GM20431 (cell line): ENCODE data around the gene TCERG1.

ENCODE experiments used
- in situ Hi-C: fragments of 300-500 bp; cut with MseI, MboI; formaldehyde crosslinking; loops from one replicate; pipeline ENCODE4 v1.15.0; 2020; ENCODE audit warnings: low sequenced_read_pairs; ENCODE audit not compliant: unreplicated experiment

The TCERG1 gene

GRCh38 chr5:146446861-146447733 is at the start of gene TCERG1:
Gene TCERG1 (plus strand): TSS chr5:146447333. CDS start chr5:146447350, 17 bp downstream.
- in situ Hi-C loops = loop anchor here (25.0 kb wide), 1 partner anchor 160 kb away; no protein-coding TSS in a partner anchor

- in situ Hi-C loops = no loop called here
Measured at GRCh38 chr5:146398826-146399225, 48.3 kb upstream of the TCERG1 start.

DNA sequence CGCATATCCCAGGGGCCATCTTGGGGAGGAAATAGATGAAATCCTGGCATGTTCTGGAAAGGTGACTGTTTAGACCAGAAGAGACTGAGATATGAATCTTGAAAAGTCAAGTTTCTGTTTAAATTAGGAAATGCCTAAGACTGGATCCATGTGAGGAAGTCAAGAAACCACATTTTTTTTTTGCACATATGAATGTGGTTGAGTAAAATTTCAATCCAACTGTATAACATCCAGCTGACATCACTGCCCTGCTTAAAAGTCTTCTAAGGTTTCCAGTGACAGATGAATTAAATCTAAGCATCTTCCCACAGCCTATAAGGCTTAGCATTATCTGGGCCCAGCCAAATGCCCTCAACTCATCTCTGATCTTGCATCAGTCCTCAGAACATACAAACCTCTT is 47.7 kb upstream of the TCERG1 start:
- in situ Hi-C loops = no loop called here

DNA sequence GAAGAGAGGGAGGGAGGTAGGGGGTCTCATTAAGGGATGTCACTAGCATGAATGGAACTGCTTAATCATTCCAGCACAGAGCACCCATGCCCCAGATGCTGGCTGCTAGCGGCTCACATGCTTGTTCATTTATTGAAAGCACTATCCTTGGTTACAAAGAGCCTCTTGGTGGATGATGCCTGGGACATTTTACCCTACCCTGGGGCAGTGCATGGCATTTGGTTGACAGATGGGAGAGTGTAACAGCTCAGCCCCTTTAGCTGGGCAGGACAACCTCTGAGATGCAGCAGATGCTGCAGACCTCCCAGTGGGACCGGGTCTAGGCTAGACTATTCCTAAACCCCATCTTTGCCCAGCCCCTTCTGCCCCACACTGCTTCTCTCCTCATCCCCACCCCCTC is 46.9 kb upstream of the TCERG1 start:
- in situ Hi-C loops = no loop called here

- in situ Hi-C loops = no loop called here
Measured at GRCh38 chr5:146401021-146401420, 46.1 kb upstream of the TCERG1 start.

DNA sequence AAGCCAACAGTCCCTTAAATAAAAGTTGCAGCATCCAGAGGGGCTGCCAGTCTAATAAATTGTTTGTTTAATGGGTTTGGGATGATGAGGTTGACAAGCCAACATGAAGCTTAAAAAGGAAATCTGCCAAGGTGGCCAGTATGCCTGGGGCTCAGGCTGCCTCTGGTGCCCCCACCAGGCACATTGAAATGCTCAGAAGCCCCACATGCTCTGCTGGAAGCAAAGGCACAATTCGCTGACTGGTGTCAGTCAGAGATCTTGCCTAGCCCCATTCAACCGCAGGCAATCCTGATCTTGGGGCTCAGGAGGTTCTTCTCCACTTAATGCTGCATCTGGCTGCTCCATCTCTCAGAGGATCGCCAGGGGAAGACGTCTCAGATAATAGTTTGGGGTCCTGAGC is 44.2 kb upstream of the TCERG1 start:
- in situ Hi-C loops = no loop called here

- in situ Hi-C loops = no loop called here
Measured at GRCh38 chr5:146409054-146409671, 38.0 kb upstream of the TCERG1 start.

DNA sequence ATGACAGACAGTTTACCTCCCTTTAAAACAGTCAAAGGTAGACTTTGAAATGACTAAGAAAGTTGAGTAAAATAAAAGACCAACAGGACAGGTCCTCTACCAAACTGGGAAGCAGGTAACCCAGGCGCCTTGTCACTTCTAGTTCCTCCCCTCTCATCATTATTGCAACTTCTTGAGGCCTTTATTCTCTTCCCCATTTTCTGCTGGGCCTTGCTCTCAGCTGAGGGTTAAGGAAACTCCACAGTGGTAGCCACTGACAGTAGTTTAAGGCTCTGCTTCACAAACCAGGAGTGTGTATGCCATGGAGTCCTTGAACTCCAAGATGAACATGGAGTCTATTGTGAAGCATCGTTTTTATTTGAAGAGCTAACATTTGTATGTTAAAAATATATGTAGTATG is 36.9 kb upstream of the TCERG1 start:
- in situ Hi-C loops = no loop called here

GRCh38 chr5:146419696-146420095 is 27.4 kb upstream of the TCERG1 start:
- in situ Hi-C loops = no loop called here

DNA sequence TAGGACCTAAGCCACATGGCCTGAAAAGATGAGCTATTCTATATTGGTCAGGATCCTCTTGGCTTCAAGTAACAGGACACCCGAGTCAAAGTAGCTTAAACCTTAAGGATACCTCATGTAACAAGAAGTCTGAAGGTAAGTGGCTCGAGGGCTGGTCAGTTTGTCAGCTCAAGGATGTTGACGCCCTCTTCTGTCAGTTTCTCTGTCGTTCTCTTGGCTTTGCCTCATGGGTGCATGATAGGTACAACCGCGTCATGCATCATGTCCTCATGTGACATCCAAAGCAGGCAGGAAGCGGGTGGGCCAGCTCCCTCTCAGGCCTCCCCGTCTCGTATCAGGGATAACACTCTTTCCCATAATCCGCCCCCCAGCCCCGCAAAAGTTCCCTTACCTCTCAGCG is 22.1 kb upstream of the TCERG1 start:
- in situ Hi-C loops = loop anchor here (25.0 kb wide), 1 partner anchor 138 kb away; no protein-coding TSS in a partner anchor

- in situ Hi-C loops = loop anchor here (25.0 kb wide), 1 partner anchor 139 kb away; no protein-coding TSS in a partner anchor
Measured at GRCh38 chr5:146426305-146426704, 20.8 kb upstream of the TCERG1 start.

DNA sequence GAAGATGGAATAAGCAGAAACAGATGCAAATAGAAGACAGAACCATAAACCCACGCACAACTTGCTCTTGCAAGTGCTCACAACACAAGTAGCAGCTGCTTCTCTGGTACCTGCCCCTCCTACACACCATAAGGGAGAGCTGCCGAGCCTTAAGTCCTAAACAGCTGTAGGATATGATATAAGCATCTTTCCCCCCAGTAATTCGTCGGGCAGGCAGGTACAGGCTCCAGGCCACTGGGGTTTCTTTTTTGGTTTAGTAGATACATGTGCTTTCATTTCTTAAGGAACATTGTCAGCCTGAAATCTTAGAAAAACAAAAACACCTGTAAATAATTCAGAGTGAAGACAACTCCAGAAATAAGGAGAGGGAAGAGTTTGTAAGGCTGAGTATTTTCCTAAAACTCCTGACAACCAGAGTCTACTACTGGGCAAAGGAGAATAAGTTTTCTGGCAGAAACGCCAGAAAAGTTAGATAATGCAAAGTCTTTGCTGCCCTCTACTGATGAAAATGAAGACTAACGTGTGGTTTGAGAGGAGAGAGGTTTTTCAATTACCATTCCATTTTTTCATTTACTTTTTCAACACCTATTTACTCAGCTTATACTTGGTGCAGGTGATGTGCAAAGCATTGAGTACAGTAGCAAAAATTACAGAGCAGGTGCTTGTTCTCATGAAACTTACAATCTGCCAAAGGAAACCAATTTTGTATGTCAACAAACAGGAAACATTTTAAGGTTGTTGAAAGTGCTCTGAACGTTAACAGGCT is 20.1 kb upstream of the TCERG1 start:
- in situ Hi-C loops = loop anchor here (25.0 kb wide), 1 partner anchor 140 kb away; no protein-coding TSS in a partner anchor

DNA sequence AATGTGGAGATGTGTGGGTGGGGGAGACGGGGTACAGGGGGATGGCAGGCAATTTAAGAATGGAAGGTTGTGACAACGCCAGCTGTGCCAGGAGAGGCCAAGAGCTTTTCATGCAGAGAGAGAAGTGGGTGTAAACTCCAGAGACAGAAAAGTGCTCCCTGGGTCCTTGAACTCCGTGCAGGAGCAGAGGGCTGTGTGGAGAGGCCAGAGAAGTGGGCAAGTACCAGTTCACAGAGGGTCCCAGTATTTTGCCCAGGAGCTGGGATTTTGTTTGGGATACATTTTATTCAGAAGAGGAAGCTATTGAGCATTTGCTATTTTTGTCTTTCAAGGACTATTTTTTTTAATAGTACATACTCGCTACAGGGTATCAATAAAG is 19.5 kb upstream of the TCERG1 start:
- in situ Hi-C loops = loop anchor here (25.0 kb wide), 1 partner anchor 140 kb away; no protein-coding TSS in a partner anchor

DNA sequence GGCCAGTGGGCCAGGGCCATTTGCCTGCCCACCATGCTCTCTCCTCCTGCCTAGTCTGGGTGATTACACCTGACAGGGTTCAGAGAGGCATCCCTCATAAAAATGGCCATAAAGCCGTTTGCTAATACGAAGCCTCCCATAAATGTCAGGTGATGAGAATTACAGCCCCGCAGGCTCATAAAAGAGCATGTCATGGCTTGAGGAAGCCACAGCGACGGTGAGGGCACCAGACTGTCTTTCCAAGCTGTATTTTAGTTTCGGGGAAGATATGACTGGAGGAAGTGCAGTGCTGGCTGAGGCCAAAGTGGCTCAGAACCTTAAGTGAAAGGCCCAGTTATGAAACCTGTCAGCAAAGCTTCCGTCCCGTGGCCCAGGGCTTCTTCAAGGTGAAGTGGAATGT is 18.5 kb upstream of the TCERG1 start:
- in situ Hi-C loops = loop anchor here (25.0 kb wide), 1 partner anchor 141 kb away; no protein-coding TSS in a partner anchor

- in situ Hi-C loops = loop anchor here (25.0 kb wide), 1 partner anchor 153 kb away; no protein-coding TSS in a partner anchor
Measured at GRCh38 chr5:146440353-146440752, 6.8 kb upstream of the TCERG1 start.

- in situ Hi-C loops = loop anchor here (25.0 kb wide), 1 partner anchor 154 kb away; no protein-coding TSS in a partner anchor
Measured at GRCh38 chr5:146440870-146441495, 6.2 kb upstream of the TCERG1 start.

DNA sequence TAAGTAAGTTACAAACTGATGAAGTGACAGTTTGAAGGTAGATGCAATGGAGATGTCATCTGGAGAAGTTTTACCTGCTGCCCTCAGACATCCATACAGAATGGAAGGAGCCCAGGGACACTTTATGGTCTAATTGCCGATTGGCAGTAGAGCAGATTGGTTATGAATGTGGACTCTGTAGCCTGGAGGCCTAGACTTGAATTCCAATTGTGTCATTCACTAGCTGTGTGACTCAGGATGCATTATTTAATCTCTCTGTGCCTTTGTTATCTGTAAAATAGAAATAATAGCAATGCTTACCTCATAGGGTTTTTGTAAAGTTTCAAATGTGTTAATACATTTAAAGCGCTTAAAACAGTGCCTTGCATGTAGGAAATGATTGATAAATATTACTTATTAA is 5.2 kb upstream of the TCERG1 start:
- in situ Hi-C loops = loop anchor here (25.0 kb wide), 1 partner anchor 155 kb away; no protein-coding TSS in a partner anchor

GRCh38 chr5:146447734-146448380 is 724 bp downstream of the TCERG1 start:
- in situ Hi-C loops = loop anchor here (25.0 kb wide), 1 partner anchor 161 kb away; no protein-coding TSS in a partner anchor
